ENCODE data around the gene PTPRN2.

PTPRN2 gene

DNA sequence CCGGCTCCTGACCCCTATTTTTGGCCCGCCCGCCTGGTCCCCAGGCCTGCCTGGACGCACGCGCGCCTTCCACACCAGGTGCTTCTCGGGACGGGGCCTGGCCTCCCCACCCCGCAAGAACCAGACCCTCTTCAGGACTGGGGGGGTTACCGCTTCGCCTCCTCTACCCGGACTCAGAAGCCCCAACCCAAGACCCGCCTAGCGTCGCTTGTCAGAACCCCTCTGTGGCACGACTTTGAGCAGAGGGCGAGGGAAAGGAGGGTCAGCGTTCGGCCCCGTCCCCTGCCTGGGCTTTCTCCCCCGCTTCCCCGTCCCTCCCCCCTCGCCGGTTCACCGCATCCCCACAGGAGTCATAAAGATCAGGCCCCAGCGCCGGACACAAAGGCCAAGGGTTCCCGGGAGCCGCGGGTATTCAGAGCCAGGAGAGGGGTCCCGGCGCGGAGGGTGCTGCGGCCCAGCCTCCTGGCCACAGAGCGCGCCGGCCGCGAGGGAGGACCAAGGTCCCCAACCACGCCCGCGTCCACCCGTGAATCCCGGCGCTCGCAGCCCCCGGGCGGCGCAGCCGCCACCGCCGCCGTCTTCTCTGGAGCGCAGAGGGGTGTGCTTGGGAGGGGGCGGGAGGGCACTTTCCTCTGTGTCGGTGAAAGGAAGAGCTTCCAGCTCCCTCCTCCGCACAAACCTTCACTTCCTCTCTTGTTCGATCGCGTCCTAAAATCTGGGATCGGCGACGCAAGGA is 898.9 kb downstream of the PTPRN2 start:
- H3K4me3 ChIP-seq (ENCODE audit: low read depth, low read length) = no peak overlapping the region
- TF ChIP-seq, protein P1, sequence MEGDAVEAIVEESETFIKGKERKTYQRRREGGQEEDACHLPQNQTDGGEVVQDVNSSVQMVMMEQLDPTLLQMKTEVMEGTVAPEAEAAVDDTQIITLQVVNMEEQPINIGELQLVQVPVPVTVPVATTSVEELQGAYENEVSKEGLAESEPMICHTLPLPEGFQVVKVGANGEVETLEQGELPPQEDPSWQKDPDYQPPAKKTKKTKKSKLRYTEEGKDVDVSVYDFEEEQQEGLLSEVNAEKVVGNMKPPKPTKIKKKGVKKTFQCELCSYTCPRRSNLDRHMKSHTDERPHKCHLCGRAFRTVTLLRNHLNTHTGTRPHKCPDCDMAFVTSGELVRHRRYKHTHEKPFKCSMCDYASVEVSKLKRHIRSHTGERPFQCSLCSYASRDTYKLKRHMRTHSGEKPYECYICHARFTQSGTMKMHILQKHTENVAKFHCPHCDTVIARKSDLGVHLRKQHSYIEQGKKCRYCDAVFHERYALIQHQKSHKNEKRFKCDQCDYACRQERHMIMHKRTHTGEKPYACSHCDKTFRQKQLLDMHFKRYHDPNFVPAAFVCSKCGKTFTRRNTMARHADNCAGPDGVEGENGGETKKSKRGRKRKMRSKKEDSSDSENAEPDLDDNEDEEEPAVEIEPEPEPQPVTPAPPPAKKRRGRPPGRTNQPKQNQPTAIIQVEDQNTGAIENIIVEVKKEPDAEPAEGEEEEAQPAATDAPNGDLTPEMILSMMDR (IDR thresholded peaks at IDR 0.05; ENCODE audit: control insufficient read depth, extremely low read depth, insufficient read depth) = no peak
- no peak for DNase-seq (ENCODE audit: low read depth)

DNA sequence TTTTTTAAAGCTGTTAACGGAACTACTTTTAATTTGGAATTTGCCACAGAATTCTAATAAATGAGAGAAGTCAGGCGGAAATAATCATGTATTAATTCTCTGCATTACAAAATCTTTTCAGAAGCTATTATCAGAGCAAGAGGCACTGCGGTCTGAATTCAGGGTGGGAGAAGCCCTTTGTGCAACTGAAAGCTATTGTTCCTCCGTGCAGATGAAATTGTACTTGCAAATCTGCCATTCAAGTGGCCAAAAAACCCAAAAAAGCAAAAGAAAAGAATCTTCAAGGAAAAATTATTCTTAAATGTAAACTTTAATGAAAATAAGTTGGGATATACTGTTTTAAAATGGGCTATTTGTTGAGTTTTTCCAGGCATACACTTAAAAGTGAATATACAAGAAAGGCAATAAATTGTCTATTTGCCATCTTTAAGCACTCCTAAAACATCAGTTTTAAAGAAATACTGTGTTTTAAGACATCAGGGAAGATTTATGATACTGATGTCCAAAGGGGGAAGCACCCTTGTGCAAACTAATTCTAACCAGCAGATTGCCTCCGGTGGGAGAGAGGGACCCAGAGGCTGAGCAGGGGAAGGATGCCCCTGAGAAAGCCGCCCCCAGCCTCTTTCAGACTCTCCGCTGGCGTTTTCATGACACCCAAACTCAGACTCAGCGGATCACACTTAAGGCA is 899.6 kb downstream of the PTPRN2 start:
- DNase-seq (ENCODE audit: low read depth) = no peak
- no peak overlapping the region for H3K4me3 ChIP-seq (ENCODE audit: low read depth, low read length)
- TF ChIP-seq, protein P1 (IDR thresholded peaks at IDR 0.05; ENCODE audit: control insufficient read depth, extremely low read depth, insufficient read depth) = no peak

DNA sequence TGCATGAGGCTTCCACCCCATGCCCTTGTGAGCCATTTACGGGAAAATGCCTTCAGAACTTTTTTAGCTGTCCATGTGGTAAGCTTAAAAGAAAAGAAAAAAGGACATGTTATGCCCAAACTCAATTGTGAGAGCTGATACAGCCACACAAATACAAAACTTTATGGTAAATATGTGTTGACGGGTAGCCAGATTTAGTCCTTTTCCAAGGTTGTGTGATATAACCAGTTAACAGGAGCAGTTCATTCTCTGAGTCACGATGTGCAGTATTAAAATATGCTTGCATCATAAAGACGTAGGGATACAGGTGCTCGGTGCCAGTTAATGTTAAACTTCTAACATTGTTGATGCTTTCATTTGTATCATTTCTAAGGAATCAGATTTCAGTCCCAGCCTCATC is 900.5 kb downstream of the PTPRN2 start:
- DNase-seq (ENCODE audit: low read depth) = peak; percentile 69
- TF ChIP-seq, protein P1 (IDR thresholded peaks at IDR 0.05; ENCODE audit: control insufficient read depth, extremely low read depth, insufficient read depth) = no peak

GRCh38 chr7:157686285-157686894 is 901.2 kb downstream of the PTPRN2 start:
- no peak overlapping the region for H3K4me3 ChIP-seq (ENCODE audit: low read depth, low read length)
- TF ChIP-seq, protein P1 (IDR thresholded peaks at IDR 0.05; ENCODE audit: control insufficient read depth, extremely low read depth, insufficient read depth) = no peak
- no peak for DNase-seq (ENCODE audit: low read depth)

More for the DNA sequence above, 900.5 kb downstream of the PTPRN2 start:
- H3K4me3 ChIP-seq (ENCODE audit: low read depth, low read length) = no peak overlapping the region

DNA sequence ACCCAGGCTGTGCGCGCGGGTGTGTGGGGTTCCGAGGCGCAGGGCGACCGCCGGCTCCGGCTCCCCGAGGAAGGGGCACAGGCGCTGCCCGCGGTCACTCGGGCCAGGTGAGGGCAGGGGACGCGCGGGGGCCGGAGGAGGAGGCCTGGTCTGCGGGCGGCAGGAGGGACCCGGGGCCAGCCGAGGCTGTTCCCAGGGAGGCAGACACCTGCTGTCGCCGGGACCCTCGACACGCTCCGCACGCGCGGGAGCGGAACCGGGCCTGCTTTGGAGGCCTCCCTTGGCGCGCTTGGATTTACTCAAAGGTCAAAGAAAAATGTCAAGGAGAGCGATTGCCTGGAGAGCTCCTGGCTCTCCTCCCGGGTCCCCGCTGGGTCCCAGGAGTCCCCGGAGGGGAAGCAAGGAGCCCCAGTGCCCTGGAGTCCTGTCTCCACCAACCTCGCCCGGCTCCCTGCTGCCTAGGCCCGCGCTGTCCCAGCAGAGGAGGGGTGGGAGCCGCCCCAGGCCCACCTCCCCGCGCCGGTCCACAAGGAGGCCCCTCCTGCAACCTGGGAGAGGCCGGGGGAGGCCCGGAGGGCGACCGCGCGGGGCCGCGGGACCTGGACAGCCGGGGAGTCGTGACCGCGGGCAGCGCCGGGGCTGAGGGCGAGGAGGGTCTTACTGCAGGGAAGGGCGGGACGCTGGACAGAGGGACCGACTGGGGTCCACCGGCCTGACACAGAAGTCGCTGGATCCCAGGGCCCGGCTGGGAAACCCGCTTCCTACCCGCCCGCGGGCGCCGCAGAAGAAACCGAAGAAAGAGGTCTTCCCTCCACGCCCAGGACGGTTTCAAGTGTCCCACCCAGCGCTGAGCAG is 902.0 kb downstream of the PTPRN2 start:
- TF ChIP-seq, protein P1 (IDR thresholded peaks at IDR 0.05; ENCODE audit: control insufficient read depth, extremely low read depth, insufficient read depth) = no peak
- DNase-seq (ENCODE audit: low read depth) = no peak
- H3K4me3 ChIP-seq (ENCODE audit: low read depth, low read length) = no peak overlapping the region

GRCh38 chr7:157684909-157685429 is 902.7 kb downstream of the PTPRN2 start:
- H3K4me3 ChIP-seq (ENCODE audit: low read depth, low read length) = no peak overlapping the region
- TF ChIP-seq, protein P1 (IDR thresholded peaks at IDR 0.05; ENCODE audit: control insufficient read depth, extremely low read depth, insufficient read depth) = no peak
- no peak for DNase-seq (ENCODE audit: low read depth)

Data from LNCaP clone FGC (cell line).